H9 (cell line): ENCODE data around the gene FGFBP2. TPM values are rescaled to one million over a fixed set of nuclear protein-coding genes. Genes with fewer than 3 reads are reported as not detected.

Source experiments
- DNase-seq: peaks from one replicate; pipeline ENCODE4 v3.0.0-alpha.2; 2017
- H2AFZ ChIP-seq: one replicate; pipeline ENCODE4 v1.6.1; 2013; ENCODE audit warnings: mild to moderate bottlenecking, low read length, control low read depth, moderate library complexity
- H2AK5ac ChIP-seq: 2 replicates; pipeline ENCODE4 v1.6.1; 2013; ENCODE audit warnings: low read length, control low read depth, mixed read lengths; ENCODE audit not compliant: insufficient read length
- H2BK120ac ChIP-seq: one replicate; pipeline ENCODE4 v1.6.1; 2013; ENCODE audit warnings: low read depth, mild to moderate bottlenecking, low read length, control low read depth, inconsistent platforms; ENCODE audit not compliant: poor library complexity, severe bottlenecking
- H2BK12ac ChIP-seq: 2 replicates; pipeline ENCODE4 v1.6.1; 2013; ENCODE audit warnings: low read length, control low read depth, mixed read lengths, low read depth; ENCODE audit not compliant: insufficient read length
- H2BK15ac ChIP-seq: 2 replicates; pipeline ENCODE4 v1.6.1; 2013; ENCODE audit warnings: low read depth, low read length, control low read depth
- H2BK20ac ChIP-seq: one replicate; pipeline ENCODE4 v1.6.1; 2013; ENCODE audit warnings: low read depth, mild to moderate bottlenecking, low read length, control low read depth, inconsistent platforms; ENCODE audit not compliant: poor library complexity, severe bottlenecking
- H2BK5ac ChIP-seq: 2 replicates; pipeline ENCODE4 v1.6.1; 2013; ENCODE audit warnings: low read length, control low read depth, mixed read lengths; ENCODE audit not compliant: insufficient read length
- H3K14ac ChIP-seq: 2 replicates; pipeline ENCODE4 v1.6.1; 2013; ENCODE audit warnings: low read length, control low read depth; ENCODE audit not compliant: insufficient read depth
- H3K18ac ChIP-seq: 2 replicates; pipeline ENCODE4 v1.6.1; 2013; ENCODE audit warnings: low read depth, mild to moderate bottlenecking, mixed read lengths, low read length, control low read depth; ENCODE audit not compliant: insufficient read length
- H3K23ac ChIP-seq: 2 replicates; pipeline ENCODE4 v1.6.1; 2013; ENCODE audit warnings: low read length, control low read depth, mixed read lengths, low read depth; ENCODE audit not compliant: insufficient read length
- H3K23me2 ChIP-seq: 2 replicates; pipeline ENCODE4 v1.6.1; 2013; ENCODE audit warnings: low read depth, mild to moderate bottlenecking, mixed read lengths, low read length, control low read depth; ENCODE audit not compliant: insufficient read length, poor library complexity, severe bottlenecking
- H3K27ac ChIP-seq: 2 replicates; pipeline ENCODE4 v1.5.1; 2013; ENCODE audit warnings: low read length, control low read depth, mixed read lengths, low read depth; ENCODE audit not compliant: insufficient read length
- H3K27me3 ChIP-seq: 2 replicates; pipeline ENCODE4 v1.6.1; 2013; ENCODE audit warnings: low read length, control low read depth, inconsistent platforms; ENCODE audit not compliant: insufficient read depth
- H3K4ac ChIP-seq: 2 replicates; pipeline ENCODE4 v1.6.1; 2013; ENCODE audit warnings: low read depth, mild to moderate bottlenecking, control low read depth, inconsistent platforms, low read length, moderate library complexity
- H3K4me1 ChIP-seq: 2 replicates; pipeline ENCODE4 v1.6.1; 2013; ENCODE audit warnings: low read length, control low read depth, inconsistent platforms; ENCODE audit not compliant: insufficient read depth
- H3K4me2 ChIP-seq: 2 replicates; pipeline ENCODE4 v1.6.1; 2013; ENCODE audit warnings: low read length, control low read depth, mixed read lengths; ENCODE audit not compliant: insufficient read length, insufficient read depth
- H3K56ac ChIP-seq: 2 replicates; pipeline ENCODE4 v1.6.1; 2013; ENCODE audit warnings: low read depth, mild to moderate bottlenecking, mixed read lengths, low read length, control low read depth; ENCODE audit not compliant: insufficient read length
- H3K79me1 ChIP-seq: 2 replicates; pipeline ENCODE4 v1.6.1; 2013; ENCODE audit warnings: low read depth, mild to moderate bottlenecking, moderate library complexity, low read length, control low read depth, inconsistent platforms; ENCODE audit not compliant: insufficient read depth, poor library complexity, severe bottlenecking
- H3K79me2 ChIP-seq: 2 replicates; pipeline ENCODE4 v1.6.1; 2013; ENCODE audit warnings: low read length, control low read depth, inconsistent platforms; ENCODE audit not compliant: insufficient read depth
- H3K9ac ChIP-seq: 2 replicates; pipeline ENCODE4 v1.6.1; 2013; ENCODE audit warnings: low read length, control low read depth, mixed read lengths; ENCODE audit not compliant: insufficient read length; ENCODE audit errors: extremely low read depth
- H3K9me3 ChIP-seq: one replicate; pipeline ENCODE4 v1.6.1; 2013; ENCODE audit warnings: low read depth, low read length, inconsistent platforms; ENCODE audit not compliant: control insufficient read depth
- H3T11ph ChIP-seq: one replicate; pipeline ENCODE4 v1.6.1; 2013; ENCODE audit warnings: mild to moderate bottlenecking, low read length, control low read depth, inconsistent platforms
- H4K20me1 ChIP-seq: one replicate; pipeline ENCODE4 v1.6.1; 2013; ENCODE audit not compliant: control insufficient read depth, insufficient read length, insufficient read depth
- H4K5ac ChIP-seq: 2 replicates; pipeline ENCODE4 v1.6.1; 2013; ENCODE audit warnings: low read depth, mild to moderate bottlenecking, mixed read lengths, low read length, control low read depth; ENCODE audit not compliant: insufficient read length
- H4K8ac ChIP-seq: replicated peaks from 2 replicates; pipeline ENCODE4 v1.6.1; 2013; ENCODE audit warnings: low read length, control low read depth, mixed read lengths, low read depth; ENCODE audit not compliant: insufficient read length
- H4K91ac ChIP-seq: 2 replicates; pipeline ENCODE4 v1.6.1; 2013; ENCODE audit warnings: low read depth, mild to moderate bottlenecking, moderate library complexity, mixed read lengths, low read length, control low read depth; ENCODE audit not compliant: insufficient read length
- H3K27ac Mint-ChIP-seq, 3 experiments: 2 replicates in 2 of 3; 3 replicates in 1 of 3; pipeline ENCODE4 v1.8.0; 2020 to 2021; ENCODE audit warnings: mixed read lengths in 3 of 3, mild to moderate bottlenecking in 1 of 3, moderate library complexity in 1 of 3
- H3K27me3 Mint-ChIP-seq: 2 replicates; pipeline ENCODE4 v1.8.0; 2021; ENCODE audit warnings: low read depth, mild to moderate bottlenecking, moderate library complexity, mixed read lengths
- H3K36me3 Mint-ChIP-seq, 3 experiments: 2 replicates in 2 of 3; 3 replicates in 1 of 3; pipeline ENCODE4 v1.8.0; 2020 to 2021; ENCODE audit warnings: low read depth in 3 of 3, mixed read lengths in 3 of 3; ENCODE audit not compliant: insufficient read depth in 1 of 3
- H3K4me1 Mint-ChIP-seq, 2 experiments: 2 replicates each; pipeline ENCODE4 v1.8.0; 2020; ENCODE audit warnings: mixed read lengths in 2 of 2
- H3K4me3 Mint-ChIP-seq, 2 experiments: 2 replicates in 1 of 2; 3 replicates in 1 of 2; pipeline ENCODE4 v1.8.0; 2020 to 2021; ENCODE audit warnings: mild to moderate bottlenecking in 2 of 2, mixed read lengths in 2 of 2, moderate library complexity in 1 of 2
- H3K9me3 Mint-ChIP-seq, 2 experiments: 2 replicates in 1 of 2; 3 replicates in 1 of 2; pipeline ENCODE4 v1.8.0; 2020; ENCODE audit warnings: mild to moderate bottlenecking in 2 of 2, mixed read lengths in 2 of 2, moderate library complexity in 1 of 2
- CTCF ChIP-seq: fragments of 200-600 bp; sonication (generic); conservative IDR thresholded peaks from 3 replicates; pipeline ENCODE4 v1.8.0; 2021; ENCODE audit warnings: antibody characterized with exemption, mild to moderate bottlenecking
- WGBS: extraction: QIAGEN DNeasy Blood & Tissue Kit; methylation state at CpG from one replicate; pipeline ENCODE4 v1.1.7; 2013; ENCODE audit warnings: missing lambda C conversion rate, low lambda C conversion rate, mixed read lengths; ENCODE audit not compliant: insufficient read length; ENCODE audit errors: extremely low coverage; 5-methylcytosine and 5-hydroxymethylcytosine counted together
- total RNA-seq: library from RNA; stranded (reverse); gene quantifications from 2 replicates; pipeline ENCODE4 v1.2.1, GENCODE V29; 2021

Gene FGFBP2
- total RNA-seq, 1 experiment from 2014 or later, result not detected

GRCh38 chr4:15956179-15956850 is 6.7 kb downstream of the FGFBP2 start:
- no peak overlapping the region for H4K5ac ChIP-seq
- H3K79me2 ChIP-seq, result no peaks in the 10 kb centered on the region
- Mint-ChIP-seq H3K4me3 (0 out of 5 replicates have a peak overlapping the region, but pooled peaks of 1 of the 2 experiments have one; percentile 21), H3K36me3 (peaks cover 3 to 13% (median 10%) of the 10 kb centered on the region in 3 experiments; a peak in 6 of 7 replicates), H3K27ac (no peak overlapping the region), H3K9me3 (peaks cover 17 to 28% of the 10 kb centered on the region in 2 experiments), H3K27me3 (peaks cover 2% of the 10 kb centered on the region), H3K4me1 (peaks cover 6 to 10% of the 10 kb centered on the region in 2 experiments)
- no peak overlapping the region for H3K27ac ChIP-seq
- no peak overlapping the region for H4K91ac ChIP-seq
- H2AFZ ChIP-seq, result no peak overlapping the region
- no peak overlapping the region for H3K4ac ChIP-seq
- H2BK20ac ChIP-seq, result no peak overlapping the region
- no peaks in the 10 kb centered on the region for H3K23me2 ChIP-seq
- H3K9me3 ChIP-seq, result no peaks in the 10 kb centered on the region
- H4K20me1 ChIP-seq, result no peaks in the 10 kb centered on the region
- no peak overlapping the region for H4K8ac ChIP-seq
- no peak overlapping the region for H3K23ac ChIP-seq
- peaks cover 3% of the 10 kb centered on the region; the same call in 1 of the 2 replicates for H3K4me1 ChIP-seq
- WGBS, result no CpG with 5 or more reads among the region's 9 CpGs
- no peak overlapping the region for H3K56ac ChIP-seq
- no peak overlapping the region for H2BK15ac ChIP-seq
- peak; percentile 86 for DNase-seq
- no peak overlapping the region for H3K18ac ChIP-seq
- no peak overlapping the region for H2BK12ac ChIP-seq
- no peak overlapping the region for H3K9ac ChIP-seq
- no peaks in the 10 kb centered on the region for H3K27me3 ChIP-seq
- H3T11ph ChIP-seq, result no peak overlapping the region
- H3K79me1 ChIP-seq, result no peaks in the 10 kb centered on the region
- H3K4me2 ChIP-seq, result no peak overlapping the region
- no peak overlapping the region for H2BK5ac ChIP-seq
- no peak overlapping the region for H3K14ac ChIP-seq
- no peak overlapping the region for H2AK5ac ChIP-seq
- TF ChIP-seq CTCF, result peak; percentile 92
- no peak overlapping the region for H2BK120ac ChIP-seq
